PFSK-1 (cell line): ENCODE results near the gene FAM171A1.

Experiments used
- FOXP2 ChIP-seq: optimal IDR thresholded peaks from 2 replicates; pipeline ENCODE3; 2011; ENCODE audit warnings: borderline replicate concordance, control low read depth, inconsistent platforms; ENCODE audit not compliant: insufficient read depth; ENCODE audit errors: extremely low read length, extremely low read depth
- POLR2AphosphoS5 ChIP-seq: IDR thresholded peaks from 2 replicates; pipeline ENCODE4 v1.6.1; 2012; ENCODE audit warnings: low read depth, mild to moderate bottlenecking, control low read depth, low read length, moderate library complexity
- SIN3A ChIP-seq: IDR thresholded peaks from 2 replicates; pipeline ENCODE4 v1.6.1; 2012; ENCODE audit warnings: mild to moderate bottlenecking, low read length, moderate library complexity, borderline replicate concordance; ENCODE audit not compliant: insufficient read depth
- TAF1 ChIP-seq: IDR thresholded peaks from 2 replicates; pipeline ENCODE4 v1.6.1; 2012; ENCODE audit warnings: low read length, control low read depth, borderline replicate concordance; ENCODE audit not compliant: insufficient read depth
- TF ChIP-seq, protein P1 (sequence below), 2 experiments: IDR thresholded peaks; 2 replicates each; pipeline versions ENCODE4 v1.6.1 to v1.8.0; 2011 to 2012; ENCODE audit warnings: low read depth in 2 of 2, low read length in 2 of 2, control low read depth in 1 of 2, inconsistent platforms in 1 of 2, mild to moderate bottlenecking in 1 of 2, moderate library complexity in 1 of 2; ENCODE audit not compliant: insufficient read depth in 1 of 2

DNA sequence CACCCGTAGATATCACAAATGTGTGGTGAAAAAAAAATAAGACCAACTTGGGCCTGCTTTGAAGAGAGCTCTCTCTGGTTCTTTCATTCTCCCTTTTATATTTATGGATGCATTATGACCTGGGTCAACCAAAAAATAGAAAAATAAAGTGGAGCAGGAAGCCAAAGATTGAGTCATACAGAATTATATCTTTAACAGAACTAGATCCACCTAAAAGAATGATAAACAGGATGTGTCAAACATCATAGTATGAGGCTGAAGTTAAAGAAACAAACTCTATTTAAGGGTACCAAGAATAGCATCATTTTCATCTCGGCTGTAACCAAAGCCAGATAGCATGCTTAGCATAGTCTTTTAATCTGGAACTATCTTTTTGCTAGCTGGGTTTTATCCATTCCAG lies 173.8 kb downstream of the FAM171A1 start:
- TF ChIP-seq POLR2AphosphoS5 = no peak
- TF ChIP-seq, protein P1, sequence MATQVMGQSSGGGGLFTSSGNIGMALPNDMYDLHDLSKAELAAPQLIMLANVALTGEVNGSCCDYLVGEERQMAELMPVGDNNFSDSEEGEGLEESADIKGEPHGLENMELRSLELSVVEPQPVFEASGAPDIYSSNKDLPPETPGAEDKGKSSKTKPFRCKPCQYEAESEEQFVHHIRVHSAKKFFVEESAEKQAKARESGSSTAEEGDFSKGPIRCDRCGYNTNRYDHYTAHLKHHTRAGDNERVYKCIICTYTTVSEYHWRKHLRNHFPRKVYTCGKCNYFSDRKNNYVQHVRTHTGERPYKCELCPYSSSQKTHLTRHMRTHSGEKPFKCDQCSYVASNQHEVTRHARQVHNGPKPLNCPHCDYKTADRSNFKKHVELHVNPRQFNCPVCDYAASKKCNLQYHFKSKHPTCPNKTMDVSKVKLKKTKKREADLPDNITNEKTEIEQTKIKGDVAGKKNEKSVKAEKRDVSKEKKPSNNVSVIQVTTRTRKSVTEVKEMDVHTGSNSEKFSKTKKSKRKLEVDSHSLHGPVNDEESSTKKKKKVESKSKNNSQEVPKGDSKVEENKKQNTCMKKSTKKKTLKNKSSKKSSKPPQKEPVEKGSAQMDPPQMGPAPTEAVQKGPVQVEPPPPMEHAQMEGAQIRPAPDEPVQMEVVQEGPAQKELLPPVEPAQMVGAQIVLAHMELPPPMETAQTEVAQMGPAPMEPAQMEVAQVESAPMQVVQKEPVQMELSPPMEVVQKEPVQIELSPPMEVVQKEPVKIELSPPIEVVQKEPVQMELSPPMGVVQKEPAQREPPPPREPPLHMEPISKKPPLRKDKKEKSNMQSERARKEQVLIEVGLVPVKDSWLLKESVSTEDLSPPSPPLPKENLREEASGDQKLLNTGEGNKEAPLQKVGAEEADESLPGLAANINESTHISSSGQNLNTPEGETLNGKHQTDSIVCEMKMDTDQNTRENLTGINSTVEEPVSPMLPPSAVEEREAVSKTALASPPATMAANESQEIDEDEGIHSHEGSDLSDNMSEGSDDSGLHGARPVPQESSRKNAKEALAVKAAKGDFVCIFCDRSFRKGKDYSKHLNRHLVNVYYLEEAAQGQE (IDR thresholded peaks at IDR 0.05; ENCODE audit: insufficient read depth in 1 of 2, low read depth in 2 of 2, low read length in 2 of 2) = no peak
- TF ChIP-seq TAF1 = no peak
- no peak for TF ChIP-seq SIN3A
- TF ChIP-seq FOXP2 = no peak
